CD8-positive, alpha-beta memory T cell (primary cell): ENCODE data around the gene MT2A. TPM values are rescaled to one million over a fixed set of nuclear protein-coding genes. Genes with fewer than 3 reads are reported as not detected.
A peak's percentile ranks its signal among the peaks of the same experiment; 100 is the strongest.

Experiments used
- CTCF ChIA-PET: fragments of 350-600 bp; sonication (Branson Sonifier 250); formaldehyde crosslinking; loops from one replicate; lab custom pipeline; 2021; ENCODE audit warnings: antibody characterized with exemption; lab: Charles Lee
- POLR2A ChIA-PET: fragments of 350-600 bp; sonication (Branson Sonifier 250); formaldehyde crosslinking; loops from one replicate; lab custom pipeline; 2021; ENCODE audit warnings: antibody characterized with exemption; lab: Charles Lee
- DNase-seq, 5 donors: peaks; one replicate each; pipeline versions ENCODE4 v3.0.0 to v3.0.0-alpha.2; 2020 to 2022; ENCODE audit warnings: mixed read lengths in 1 of 5
- H3K27ac ChIP-seq: one replicate; pipeline ENCODE4 v1.7.0; 2013; ENCODE audit warnings: low read depth, mild to moderate bottlenecking, low read length, moderate library complexity
- H3K27me3 ChIP-seq: 2 replicates; pipeline ENCODE4 v1.7.0; 2013; ENCODE audit warnings: low read length, mild to moderate bottlenecking; ENCODE audit not compliant: insufficient read depth, poor library complexity, severe bottlenecking
- H3K36me3 ChIP-seq: 2 replicates; pipeline ENCODE4 v1.7.0; 2013; ENCODE audit warnings: mild to moderate bottlenecking, low read length, moderate library complexity; ENCODE audit not compliant: insufficient read depth
- H3K4me1 ChIP-seq: 2 replicates; pipeline ENCODE4 v1.7.0; 2013; ENCODE audit warnings: mild to moderate bottlenecking, low read length, moderate library complexity; ENCODE audit not compliant: insufficient read depth
- H3K4me3 ChIP-seq: 2 replicates; pipeline ENCODE4 v1.7.0; 2013; ENCODE audit warnings: mild to moderate bottlenecking, low read length
- H3K9me3 ChIP-seq: 2 replicates; pipeline ENCODE4 v1.7.0; 2013; ENCODE audit warnings: mild to moderate bottlenecking, low read length
- H3K27ac Mint-ChIP-seq, 8 donors: one replicate each; pipeline ENCODE4 v1.8.0; 2020 to 2021; ENCODE audit warnings: mixed read lengths in 8 of 8, mild to moderate bottlenecking in 6 of 8, inconsistent platforms in 3 of 8, moderate library complexity in 3 of 8
- H3K27me3 Mint-ChIP-seq, 2 donors: one replicate each; pipeline ENCODE4 v1.8.0; 2020 to 2021; ENCODE audit warnings: mixed read lengths in 2 of 2, mild to moderate bottlenecking in 1 of 2, moderate library complexity in 1 of 2
- H3K36me3 Mint-ChIP-seq, 3 donors: one replicate each; pipeline ENCODE4 v1.8.0; 2020 to 2021; ENCODE audit warnings: mixed read lengths in 3 of 3, inconsistent platforms in 1 of 3, mild to moderate bottlenecking in 1 of 3
- H3K4me1 Mint-ChIP-seq, 3 donors: one replicate each; pipeline ENCODE4 v1.8.0; 2020 to 2021; ENCODE audit warnings: mixed read lengths in 3 of 3, inconsistent platforms in 1 of 3, mild to moderate bottlenecking in 1 of 3
- H3K4me3 Mint-ChIP-seq, 7 donors: one replicate each; pipeline ENCODE4 v1.8.0; 2020 to 2021; ENCODE audit warnings: mixed read lengths in 7 of 7, mild to moderate bottlenecking in 6 of 7, moderate library complexity in 4 of 7, inconsistent platforms in 2 of 7
- H3K9me3 Mint-ChIP-seq, 5 donors: one replicate each; pipeline ENCODE4 v1.8.0; 2020 to 2022; ENCODE audit warnings: mixed read lengths in 5 of 5, mild to moderate bottlenecking in 3 of 5, moderate library complexity in 2 of 5, inconsistent platforms in 1 of 5
- polyA plus RNA-seq: library from polyadenylated mRNA; unstranded; fragments of 300-500 nt; fragmentation: Illumina TruSeq; gene quantifications from one replicate; pipeline ENCODE4 v1.2.3, GENCODE V29; 2021
- total RNA-seq, 2 experiments: library from RNA; stranded (reverse); gene quantifications; one replicate each; pipeline ENCODE4 v1.2.3, GENCODE V29; 2021

MT2A gene
- total RNA-seq (100 to 1,000 TPM; 285 to 349 TPM), polyA plus RNA-seq (435 TPM)

- POLR2A ChIA-PET: interaction anchor here (0.6 to 1.8 kb wide), 7 partner anchors 9 to 100 kb away, joined by 3 to 6 read pairs (median 4); partner anchors contain the start of genes MT1E and MT1X
Observed at GRCh38 chr16:56608043-56608875, at the start of gene MT2A. Gene MT2A (plus strand): TSS chr16:56608584. CDS start chr16:56608656, 72 bp downstream.

GRCh38 chr16:56559109-56559508 is 49.3 kb upstream of the MT2A start:
- peaks cover 18 to 37% of the 10 kb centered on the region in 2 donors for H3K27me3 Mint-ChIP-seq

More at GRCh38 chr16:56608043-56608875, at the start of gene MT2A:
- peak within 1 kb of the TSS; percentile 82 to 98 (median 96) for H3K27ac Mint-ChIP-seq
- H3K27ac ChIP-seq: peak within 1 kb of the TSS; percentile 64
- DNase-seq: peak; percentile 78 to 92 (median 83)
- peaks cover 39% of the 10 kb centered on the region for H3K4me1 ChIP-seq
- H3K36me3 ChIP-seq: no peaks in the 10 kb centered on the region
- no peaks in the 10 kb centered on the region for H3K9me3 ChIP-seq
- H3K27me3 ChIP-seq: no peaks in the 10 kb centered on the region
- H3K36me3 Mint-ChIP-seq: peaks cover 0 to 8% (median 0%) of the 10 kb centered on the region in 3 donors
- peaks cover 0 to 2% of the 10 kb centered on the region in 2 donors for H3K27me3 Mint-ChIP-seq
- H3K4me3 Mint-ChIP-seq: peak within 1 kb of the TSS; percentile 89 to 99 (median 95)
- CTCF ChIA-PET: interaction anchor here (1.0 to 6.5 kb wide), 5 partner anchors 32 to 261 kb away, joined by 3 to 29 read pairs (median 5); no protein-coding TSS in a partner anchor
- H3K4me1 Mint-ChIP-seq: peaks cover 46 to 51% (median 48%) of the 10 kb centered on the region in 3 donors
- H3K4me3 ChIP-seq: peak within 1 kb of the TSS; percentile 98
- H3K9me3 Mint-ChIP-seq: no peaks in the 10 kb centered on the region

GRCh38 chr16:56560447-56560846 is 47.9 kb upstream of the MT2A start:
- no peak overlapping the region for H3K4me3 Mint-ChIP-seq
- no peaks in the 10 kb centered on the region for H3K4me1 ChIP-seq
- CTCF ChIA-PET: interaction anchor here (1.2 kb wide), 1 partner anchor 306 kb away, joined by 3 read pairs; no protein-coding TSS in a partner anchor

More at GRCh38 chr16:56559109-56559508, 49.3 kb upstream of the MT2A start:
- Histone ChIP-seq H3K27me3 (no peaks in the 10 kb centered on the region), H3K36me3 (no peaks in the 10 kb centered on the region), H3K27ac (no peak overlapping the region), H3K9me3 (no peaks in the 10 kb centered on the region), H3K4me3 (no peak overlapping the region), H3K4me1 (no peaks in the 10 kb centered on the region)
- Mint-ChIP-seq H3K4me1 (no peaks in the 10 kb centered on the region), H3K27ac (no peak overlapping the region), H3K9me3 (no peaks in the 10 kb centered on the region), H3K4me3 (no peak overlapping the region), H3K36me3 (no peaks in the 10 kb centered on the region)
- no peak for DNase-seq
- ChIA-PET POLR2A (no interaction called here), CTCF (no interaction called here)

GRCh38 chr16:56561126-56561525 is 47.3 kb upstream of the MT2A start:
- H3K4me1 ChIP-seq: no peaks in the 10 kb centered on the region
- Mint-ChIP-seq H3K4me1 (no peaks in the 10 kb centered on the region), H3K9me3 (no peaks in the 10 kb centered on the region), H3K36me3 (no peaks in the 10 kb centered on the region), H3K27me3 (peaks cover 12 to 20% of the 10 kb centered on the region in 2 donors), H3K4me3 (no peak overlapping the region), H3K27ac (no peak overlapping the region)
- no peaks in the 10 kb centered on the region for H3K9me3 ChIP-seq
- ChIA-PET POLR2A (no interaction called here), CTCF (interaction anchor here (1.2 kb wide), 1 partner anchor 306 kb away, joined by 3 read pairs; no protein-coding TSS in a partner anchor)
- no peak overlapping the region for H3K4me3 ChIP-seq
- no peaks in the 10 kb centered on the region for H3K36me3 ChIP-seq
- no peak for DNase-seq
- H3K27me3 ChIP-seq: no peaks in the 10 kb centered on the region
- no peak overlapping the region for H3K27ac ChIP-seq

More at GRCh38 chr16:56560447-56560846, 47.9 kb upstream of the MT2A start:
- H3K4me1 Mint-ChIP-seq: no peaks in the 10 kb centered on the region
- Histone ChIP-seq H3K27me3 (no peaks in the 10 kb centered on the region), H3K27ac (no peak overlapping the region), H3K36me3 (no peaks in the 10 kb centered on the region), H3K4me3 (no peak overlapping the region), H3K9me3 (no peaks in the 10 kb centered on the region)
- DNase-seq: no peak
- H3K9me3 Mint-ChIP-seq: no peaks in the 10 kb centered on the region
- H3K27me3 Mint-ChIP-seq: peaks cover 16 to 25% of the 10 kb centered on the region in 2 donors
- no peaks in the 10 kb centered on the region for H3K36me3 Mint-ChIP-seq
- no peak overlapping the region for H3K27ac Mint-ChIP-seq
- POLR2A ChIA-PET: no interaction called here

GRCh38 chr16:56564793-56565477 is 43.4 kb upstream of the MT2A start, which contains the start of gene MT4:
Gene MT4 (plus strand): TSS chr16:56565073. CDS start chr16:56565129, 56 bp downstream.
- POLR2A ChIA-PET: interaction anchor here (0.6 to 0.8 kb wide), 2 partner anchors 17 to 577 kb away, joined by 3 read pairs; no protein-coding TSS in a partner anchor
- Histone ChIP-seq H3K36me3 (no peaks in the 10 kb centered on the region), H3K4me1 (no peaks in the 10 kb centered on the region), H3K27me3 (no peaks in the 10 kb centered on the region), H3K27ac (no peak within 1 kb of the TSS), H3K4me3 (no peak within 1 kb of the TSS), H3K9me3 (no peaks in the 10 kb centered on the region)
- no peaks in the 10 kb centered on the region for H3K4me1 Mint-ChIP-seq
- no peaks in the 10 kb centered on the region for H3K36me3 Mint-ChIP-seq
- no peak within 1 kb of the TSS for H3K4me3 Mint-ChIP-seq
- H3K27me3 Mint-ChIP-seq: peaks cover 6 to 8% of the 10 kb centered on the region in 2 donors
- H3K9me3 Mint-ChIP-seq: no peaks in the 10 kb centered on the region
- no peak for DNase-seq
- H3K27ac Mint-ChIP-seq: no peak within 1 kb of the TSS
- CTCF ChIA-PET: interaction anchor here (1.4 to 2.5 kb wide), 2 partner anchors 12 to 137 kb away, joined by 4 to 8 read pairs; no protein-coding TSS in a partner anchor

GRCh38 chr16:56569971-56570370 is 38.4 kb upstream of the MT2A start:
- Mint-ChIP-seq H3K27ac (no peak overlapping the region), H3K36me3 (no peaks in the 10 kb centered on the region), H3K4me3 (no peak overlapping the region), H3K4me1 (no peaks in the 10 kb centered on the region), H3K9me3 (peaks cover 0 to 3% (median 0%) of the 10 kb centered on the region in 5 donors), H3K27me3 (peaks cover 0 to 4% of the 10 kb centered on the region in 2 donors)
- Histone ChIP-seq H3K4me1 (no peaks in the 10 kb centered on the region), H3K9me3 (no peaks in the 10 kb centered on the region), H3K36me3 (no peaks in the 10 kb centered on the region), H3K27me3 (no peaks in the 10 kb centered on the region), H3K4me3 (no peak overlapping the region), H3K27ac (no peak overlapping the region)
- ChIA-PET CTCF (interaction anchor here (0.7 kb wide), 1 partner anchor 19 kb away, joined by 3 read pairs; no protein-coding TSS in a partner anchor), POLR2A (no interaction called here)
- no peak for DNase-seq

GRCh38 chr16:56571525-56571924 is 36.9 kb upstream of the MT2A start:
- Histone ChIP-seq H3K4me1 (no peaks in the 10 kb centered on the region), H3K27me3 (no peaks in the 10 kb centered on the region)

More at GRCh38 chr16:56571525-56571924, 36.9 kb upstream of the MT2A start:
- no peak overlapping the region for H3K27ac ChIP-seq
- Mint-ChIP-seq H3K4me3 (no peak overlapping the region), H3K36me3 (no peaks in the 10 kb centered on the region), H3K27ac (peak overlapping the region in 1 of 8 donors; percentile 77), H3K9me3 (peaks cover 0 to 3% (median 2%) of the 10 kb centered on the region in 5 donors), H3K4me1 (no peaks in the 10 kb centered on the region), H3K27me3 (peaks cover 0 to 4% of the 10 kb centered on the region in 2 donors)
- no peaks in the 10 kb centered on the region for H3K9me3 ChIP-seq
- CTCF ChIA-PET: interaction anchor here (1.1 to 1.9 kb wide), 2 partner anchors 9 to 57 kb away, joined by 3 to 6 read pairs; no protein-coding TSS in a partner anchor
- H3K36me3 ChIP-seq: no peaks in the 10 kb centered on the region
- POLR2A ChIA-PET: no interaction called here
- no peak for DNase-seq
- H3K4me3 ChIP-seq: no peak overlapping the region
